ENCODE results near the gene SDF2L1.

SDF2L1 gene

DNA sequence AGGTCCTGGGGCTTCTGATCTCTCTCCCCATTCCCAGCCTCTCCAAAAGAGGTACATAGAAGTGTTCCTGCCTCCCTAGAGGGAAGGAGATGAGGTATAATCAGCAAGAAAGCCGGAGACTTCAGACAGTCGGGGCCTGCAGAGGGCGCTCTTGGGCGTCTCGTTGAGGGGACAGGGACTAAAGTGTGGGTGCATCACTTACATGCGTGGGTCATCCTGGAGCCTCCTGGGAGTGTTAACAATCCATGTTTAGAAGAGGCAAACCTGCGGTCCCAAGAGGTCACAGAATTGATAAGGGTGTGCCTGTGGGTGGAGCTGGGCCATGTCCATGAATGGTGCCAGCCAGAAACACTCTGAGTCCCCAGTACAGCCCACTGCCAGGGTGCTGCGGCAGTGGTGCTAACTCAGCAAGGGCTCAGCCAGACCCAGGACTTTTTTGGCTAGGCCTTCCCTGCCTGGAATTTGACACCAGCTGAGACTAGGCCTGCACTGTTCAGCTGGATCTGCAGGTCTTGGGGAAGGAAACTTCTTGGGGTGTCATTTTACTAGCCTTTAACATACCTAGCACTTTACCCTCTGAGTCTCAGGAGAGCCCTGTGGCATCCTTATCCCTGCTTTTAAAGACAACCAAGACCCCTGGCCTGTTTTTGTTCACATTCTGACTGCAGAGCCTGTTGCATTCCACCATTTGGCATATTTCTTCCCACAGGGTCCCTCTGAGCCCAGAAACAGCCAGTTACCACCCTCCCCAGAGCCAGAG is 17.8 kb upstream of the SDF2L1 start:
- no peaks in the 10 kb centered on the region for H3K9me3 ChIP-seq (ENCODE audit: control insufficient read depth, insufficient read depth, low read length)
- H3K9ac ChIP-seq (ENCODE audit: low read depth, low read length): no peak overlapping the region
- no peak overlapping the region for H3K4me3 ChIP-seq (ENCODE audit: low read depth, low read length)
- no peaks in the 10 kb centered on the region for H3K4me1 ChIP-seq (ENCODE audit: control insufficient read depth, insufficient read depth, low read length)
- H3K36me3 ChIP-seq (ENCODE audit: control insufficient read depth, insufficient read depth, low read length): peaks cover 17% of the 10 kb centered on the region
- no peaks in the 10 kb centered on the region for H3K27me3 ChIP-seq (ENCODE audit: control insufficient read depth, insufficient read depth, low read length)

DNA sequence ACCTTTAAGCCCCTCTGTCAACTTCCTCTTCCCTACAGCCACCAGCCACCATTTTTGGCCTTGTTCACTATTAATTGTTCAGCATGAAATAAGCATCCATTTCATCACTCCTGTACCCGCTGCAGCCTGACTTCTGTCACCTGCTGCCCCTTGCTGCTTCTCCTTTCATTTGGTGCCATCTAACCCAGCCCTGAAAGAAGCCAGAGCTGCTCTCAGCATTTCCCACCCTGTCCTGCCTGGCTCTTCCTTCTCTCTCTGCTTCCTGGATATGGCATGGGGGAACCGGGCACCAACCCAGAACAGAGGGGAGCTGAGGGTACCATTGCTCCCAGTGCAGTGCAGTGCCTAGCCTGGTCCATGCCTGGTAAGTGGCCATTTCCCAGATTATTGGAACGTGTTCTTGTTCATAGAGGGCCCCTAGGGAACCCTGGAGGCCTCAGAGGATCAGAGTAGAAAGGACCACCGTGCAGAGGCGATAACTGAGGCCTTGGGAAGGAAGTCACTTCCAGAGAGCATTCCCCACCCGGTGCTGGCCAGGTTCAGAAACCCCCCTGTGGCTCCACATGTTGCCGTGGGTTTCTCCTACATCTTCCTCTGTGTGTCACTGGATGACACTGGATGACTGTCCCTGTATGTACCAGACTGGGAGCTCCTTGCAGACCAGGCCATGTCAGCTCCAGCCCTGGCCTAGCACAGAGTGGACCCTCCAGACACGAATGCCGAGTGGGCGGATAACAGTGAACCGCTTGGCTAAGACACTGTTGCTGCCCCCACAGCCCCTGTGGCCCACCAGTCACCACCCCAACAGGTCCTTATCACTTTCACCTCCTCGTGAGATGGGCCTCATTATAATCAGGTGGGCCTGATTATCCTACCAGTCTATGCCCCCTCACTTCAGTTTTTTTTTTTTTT is 17.0 kb upstream of the SDF2L1 start:
- H3K27me3 ChIP-seq (ENCODE audit: control insufficient read depth, insufficient read depth, low read length): no peaks in the 10 kb centered on the region
- peaks cover 20% of the 10 kb centered on the region for H3K36me3 ChIP-seq (ENCODE audit: control insufficient read depth, insufficient read depth, low read length)
- H3K9me3 ChIP-seq (ENCODE audit: control insufficient read depth, insufficient read depth, low read length): no peaks in the 10 kb centered on the region
- no peak overlapping the region for H3K9ac ChIP-seq (ENCODE audit: low read depth, low read length)
- no peak overlapping the region for H3K4me3 ChIP-seq (ENCODE audit: low read depth, low read length)
- no peaks in the 10 kb centered on the region for H3K4me1 ChIP-seq (ENCODE audit: control insufficient read depth, insufficient read depth, low read length)

DNA sequence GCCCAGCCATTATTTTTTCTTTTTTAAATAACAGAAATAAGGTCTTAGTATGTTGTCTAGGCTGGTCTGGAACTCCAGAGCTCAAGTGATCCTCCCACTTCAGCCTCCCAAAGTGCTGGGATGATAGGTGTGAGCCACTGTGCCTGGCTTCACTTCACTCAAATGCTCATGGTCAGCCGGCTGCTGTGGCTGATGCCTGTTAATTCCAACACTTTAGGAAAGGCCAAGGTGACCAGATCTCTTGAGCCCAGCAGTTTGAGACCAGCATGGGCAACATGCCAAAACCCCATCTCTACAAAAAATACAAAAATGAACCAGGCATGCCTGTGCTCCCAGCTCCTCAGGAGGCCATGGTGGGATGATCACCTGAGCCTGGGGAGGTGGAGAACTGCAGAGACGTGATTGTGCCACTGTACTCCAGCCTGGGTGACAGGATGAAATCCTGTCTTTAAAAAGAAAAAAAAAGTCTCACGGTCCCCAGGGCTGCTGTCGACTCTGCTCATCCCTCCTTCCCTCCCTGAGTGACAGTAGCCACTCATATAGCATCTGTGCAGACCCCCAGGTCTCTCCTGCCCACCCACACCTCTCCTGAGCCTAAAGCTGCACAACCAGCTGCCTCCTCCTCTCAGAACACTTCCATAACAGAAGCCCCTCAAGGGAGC is 15.9 kb upstream of the SDF2L1 start:
- Histone ChIP-seq H3K9me3 (ENCODE audit: control insufficient read depth, insufficient read depth, low read length) (no peaks in the 10 kb centered on the region), H3K4me1 (ENCODE audit: control insufficient read depth, insufficient read depth, low read length) (no peaks in the 10 kb centered on the region), H3K36me3 (ENCODE audit: control insufficient read depth, insufficient read depth, low read length) (peaks cover 20% of the 10 kb centered on the region), H3K27me3 (ENCODE audit: control insufficient read depth, insufficient read depth, low read length) (peaks cover 4% of the 10 kb centered on the region), H3K9ac (ENCODE audit: low read depth, low read length) (no peak overlapping the region), H3K4me3 (ENCODE audit: low read depth, low read length) (no peak overlapping the region)

DNA sequence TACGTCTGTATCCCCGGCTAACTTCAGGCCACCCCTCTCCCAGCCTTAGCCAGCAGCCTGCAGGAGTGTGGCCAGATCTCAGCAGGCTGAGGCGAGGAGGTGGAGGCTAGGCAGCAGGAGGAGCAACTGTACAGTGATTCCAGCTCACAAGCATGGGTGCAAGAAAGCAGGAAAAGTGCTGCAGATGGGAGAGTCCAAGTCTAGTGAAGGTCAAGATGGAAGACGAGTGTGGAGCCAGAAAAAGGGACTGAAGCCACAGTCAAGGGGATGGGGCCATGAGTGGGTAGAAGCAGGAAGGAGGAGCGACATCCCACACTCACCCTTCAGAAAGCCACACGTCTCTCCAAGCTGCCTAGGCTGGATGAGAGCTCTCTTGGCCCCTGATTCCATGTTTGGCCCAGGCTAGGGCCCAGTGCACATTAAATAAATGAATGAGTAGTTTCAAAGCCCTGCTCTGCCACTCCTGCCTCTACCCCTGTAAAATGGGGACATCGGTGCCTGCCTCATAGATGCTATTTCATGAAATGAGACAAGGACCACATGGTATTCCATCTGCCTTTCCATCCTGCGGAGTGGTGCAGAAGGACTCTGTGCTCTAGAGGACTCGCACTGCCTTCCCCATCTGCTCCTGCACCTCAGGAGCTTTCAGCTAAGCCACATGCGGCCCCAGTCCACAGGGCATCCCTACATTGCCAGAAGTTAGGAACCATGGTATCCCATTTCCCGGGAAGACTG is 15.2 kb upstream of the SDF2L1 start:
- Histone ChIP-seq H3K9ac (ENCODE audit: low read depth, low read length) (no peak overlapping the region), H3K4me1 (ENCODE audit: control insufficient read depth, insufficient read depth, low read length) (no peaks in the 10 kb centered on the region), H3K27me3 (ENCODE audit: control insufficient read depth, insufficient read depth, low read length) (peaks cover 6% of the 10 kb centered on the region), H3K9me3 (ENCODE audit: control insufficient read depth, insufficient read depth, low read length) (no peaks in the 10 kb centered on the region), H3K4me3 (ENCODE audit: low read depth, low read length) (no peak overlapping the region), H3K36me3 (ENCODE audit: control insufficient read depth, insufficient read depth, low read length) (peaks cover 20% of the 10 kb centered on the region)

DNA sequence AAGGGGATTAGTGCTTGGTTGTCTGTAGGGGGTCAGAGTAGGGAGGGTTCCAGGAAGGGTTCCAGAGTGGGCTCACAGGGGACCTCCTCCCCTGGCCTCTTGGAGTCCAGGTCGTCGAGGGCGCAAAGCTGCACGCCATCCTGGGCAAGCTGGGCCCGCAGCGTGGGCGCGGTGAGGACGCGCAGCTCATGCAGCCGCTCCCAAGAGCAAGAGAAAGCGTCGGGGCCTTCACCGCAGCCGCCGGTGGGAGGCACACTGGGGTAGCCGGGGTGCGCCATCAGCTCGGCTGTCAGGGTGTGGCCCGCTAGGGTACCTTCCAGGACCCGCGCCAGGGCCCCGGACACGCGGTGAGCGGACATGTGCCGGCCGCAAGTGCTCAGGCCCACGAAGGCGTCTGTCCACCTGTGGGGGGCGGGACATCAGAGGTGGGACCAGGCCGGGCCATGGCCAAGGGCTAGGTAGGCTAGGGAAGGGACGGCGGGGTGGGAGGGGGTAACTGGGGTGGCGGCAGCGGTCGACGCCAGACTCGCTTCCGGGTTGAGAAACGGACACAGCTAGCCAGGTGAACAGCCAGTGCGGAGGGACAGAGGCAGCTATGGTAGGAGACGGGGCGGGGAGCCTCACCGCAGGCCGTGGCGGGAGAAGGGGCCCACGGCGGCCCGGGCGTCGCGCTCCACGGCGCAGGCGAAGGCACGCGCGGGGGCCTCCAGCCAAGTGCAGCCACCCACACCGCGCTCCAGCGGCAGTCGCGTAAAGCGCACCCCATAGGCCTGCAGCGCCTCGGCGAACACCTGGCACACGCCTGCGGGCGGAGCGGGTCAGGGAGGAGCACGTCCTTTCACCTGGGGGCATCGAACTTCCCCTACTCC is 13.5 kb upstream of the SDF2L1 start:
- Histone ChIP-seq H3K27me3 (ENCODE audit: control insufficient read depth, insufficient read depth, low read length) (peaks cover 6% of the 10 kb centered on the region), H3K9ac (ENCODE audit: low read depth, low read length) (no peak overlapping the region), H3K36me3 (ENCODE audit: control insufficient read depth, insufficient read depth, low read length) (peaks cover 12% of the 10 kb centered on the region), H3K4me1 (ENCODE audit: control insufficient read depth, insufficient read depth, low read length) (no peaks in the 10 kb centered on the region), H3K4me3 (ENCODE audit: low read depth, low read length) (peak overlapping the region; percentile 90), H3K9me3 (ENCODE audit: control insufficient read depth, insufficient read depth, low read length) (no peaks in the 10 kb centered on the region)

DNA sequence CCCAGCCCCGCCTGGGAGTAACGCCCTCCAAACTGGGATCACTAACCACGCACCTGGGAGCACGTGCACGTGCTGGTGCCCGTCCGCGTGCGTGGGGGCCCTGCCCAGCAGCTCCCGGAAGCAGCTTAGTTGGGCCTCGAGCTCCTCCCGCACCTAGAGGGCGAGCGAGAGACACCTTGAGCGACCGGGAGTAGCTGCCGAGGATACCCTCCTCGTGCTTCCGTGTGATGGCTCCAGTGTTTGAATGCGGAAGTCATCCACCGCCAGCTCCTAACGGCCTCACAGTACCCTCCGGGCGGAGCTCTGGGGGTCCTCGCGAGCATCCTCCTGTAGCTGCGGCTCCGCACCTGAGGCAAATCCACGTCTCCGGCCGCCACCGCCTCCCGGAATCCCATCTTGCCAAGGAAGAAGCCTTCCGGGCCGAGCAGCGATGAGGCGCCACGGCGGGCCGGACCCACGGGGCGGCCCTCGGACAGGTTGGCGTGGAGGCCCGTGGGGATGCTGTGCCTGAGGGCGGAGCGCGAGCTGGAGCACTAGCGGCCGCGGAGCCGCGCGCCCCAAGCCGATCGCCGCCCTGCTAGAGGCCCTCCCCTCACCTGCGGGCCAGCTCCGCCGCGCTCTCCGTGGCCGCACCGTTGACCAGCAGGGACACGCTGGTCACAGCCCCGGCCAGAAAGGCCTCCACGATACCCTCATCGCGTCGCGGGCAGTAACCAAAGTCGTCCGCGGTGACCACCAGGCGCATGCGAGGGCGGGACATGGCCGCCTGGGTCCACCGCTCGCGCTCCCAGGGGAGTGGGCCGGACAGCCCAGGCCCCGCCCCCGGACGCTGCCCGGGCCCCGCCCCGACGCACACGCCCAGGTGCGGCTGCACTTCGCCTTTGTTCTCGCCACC is 12.6 kb upstream of the SDF2L1 start, which contains the start of gene YDJC:
YDJC (minus strand) TSS at position 768 of the 895 bp plus-strand sequence; CDS start at position 760, 8 bp downstream.
- Histone ChIP-seq H3K9me3 (ENCODE audit: control insufficient read depth, insufficient read depth, low read length) (no peaks in the 10 kb centered on the region), H3K4me3 (ENCODE audit: low read depth, low read length) (peak within 1 kb of the TSS; percentile 90), H3K9ac (ENCODE audit: low read depth, low read length) (peak within 1 kb of the TSS; percentile 85), H3K27me3 (ENCODE audit: control insufficient read depth, insufficient read depth, low read length) (peaks cover 6% of the 10 kb centered on the region), H3K4me1 (ENCODE audit: control insufficient read depth, insufficient read depth, low read length) (no peaks in the 10 kb centered on the region), H3K36me3 (ENCODE audit: control insufficient read depth, insufficient read depth, low read length) (peaks cover 12% of the 10 kb centered on the region)

DNA sequence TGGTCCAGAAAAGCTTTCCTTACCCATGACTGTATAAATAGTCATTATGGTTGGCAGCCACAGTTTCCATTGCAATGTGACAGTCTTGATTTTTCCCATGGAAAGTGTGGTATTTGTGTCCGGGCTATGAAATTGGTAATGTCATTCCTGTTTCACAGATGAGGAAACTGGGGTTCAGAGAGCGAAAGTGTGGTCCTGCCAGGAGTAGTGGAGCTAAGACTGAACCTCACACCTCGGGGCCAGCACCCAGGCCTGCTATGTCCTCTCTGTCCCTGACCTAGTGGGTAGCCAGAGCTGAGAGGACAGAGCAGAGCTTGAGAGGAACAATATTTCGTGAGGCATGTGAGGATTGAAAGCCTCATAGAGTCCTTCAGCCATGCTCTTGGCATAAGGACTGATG is 11.1 kb upstream of the SDF2L1 start:
- no peak overlapping the region for H3K9ac ChIP-seq (ENCODE audit: low read depth, low read length)
- no peak overlapping the region for H3K4me3 ChIP-seq (ENCODE audit: low read depth, low read length)
- H3K4me1 ChIP-seq (ENCODE audit: control insufficient read depth, insufficient read depth, low read length): no peaks in the 10 kb centered on the region
- H3K27me3 ChIP-seq (ENCODE audit: control insufficient read depth, insufficient read depth, low read length): peaks cover 6% of the 10 kb centered on the region
- peaks cover 12% of the 10 kb centered on the region for H3K36me3 ChIP-seq (ENCODE audit: control insufficient read depth, insufficient read depth, low read length)
- no peaks in the 10 kb centered on the region for H3K9me3 ChIP-seq (ENCODE audit: control insufficient read depth, insufficient read depth, low read length)

DNA sequence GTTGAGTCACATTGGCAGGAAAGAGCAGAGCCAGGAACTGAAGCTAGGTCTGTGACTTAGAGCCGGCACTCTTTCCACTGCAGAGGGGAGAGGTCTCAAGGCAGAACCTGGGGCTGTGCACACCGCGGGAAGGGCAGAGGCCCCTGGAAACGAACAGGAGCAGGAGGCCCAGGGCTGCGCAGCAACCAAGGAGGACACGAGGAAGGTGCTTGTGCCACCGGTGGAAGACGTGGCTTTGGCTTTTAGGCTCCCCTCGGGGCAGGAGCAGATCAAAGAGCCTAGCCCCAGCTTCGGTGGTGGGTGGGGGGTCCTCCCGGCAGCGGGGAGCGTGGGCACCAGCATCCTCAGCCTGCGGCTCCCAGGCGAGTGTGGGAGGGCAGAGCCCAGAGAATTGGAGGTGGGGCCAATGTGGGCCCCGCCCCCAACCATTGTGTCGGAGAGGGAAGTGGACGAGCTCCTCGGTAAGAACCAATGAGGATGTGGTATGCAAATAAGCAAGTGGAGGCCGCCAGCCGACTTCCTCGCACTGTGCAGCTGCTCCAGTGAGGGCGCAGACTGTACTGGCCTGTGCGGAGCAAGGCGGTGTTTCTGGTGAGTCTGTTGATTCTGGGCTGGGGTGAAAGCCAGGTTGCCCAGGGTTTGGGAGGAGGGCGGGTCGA is 9.7 kb upstream of the SDF2L1 start, which contains the start of gene CCDC116:
CCDC116 (plus strand) TSS at position 524 of the 659 bp plus-strand sequence. CDS start 422 bp downstream, outside the sequence.
- H3K4me3 ChIP-seq (ENCODE audit: low read depth, low read length): no peak within 1 kb of the TSS
- H3K9ac ChIP-seq (ENCODE audit: low read depth, low read length): no peak within 1 kb of the TSS
- peaks cover 12% of the 10 kb centered on the region for H3K36me3 ChIP-seq (ENCODE audit: control insufficient read depth, insufficient read depth, low read length)
- H3K27me3 ChIP-seq (ENCODE audit: control insufficient read depth, insufficient read depth, low read length): peaks cover 6% of the 10 kb centered on the region
- H3K9me3 ChIP-seq (ENCODE audit: control insufficient read depth, insufficient read depth, low read length): no peaks in the 10 kb centered on the region
- no peaks in the 10 kb centered on the region for H3K4me1 ChIP-seq (ENCODE audit: control insufficient read depth, insufficient read depth, low read length)

DNA sequence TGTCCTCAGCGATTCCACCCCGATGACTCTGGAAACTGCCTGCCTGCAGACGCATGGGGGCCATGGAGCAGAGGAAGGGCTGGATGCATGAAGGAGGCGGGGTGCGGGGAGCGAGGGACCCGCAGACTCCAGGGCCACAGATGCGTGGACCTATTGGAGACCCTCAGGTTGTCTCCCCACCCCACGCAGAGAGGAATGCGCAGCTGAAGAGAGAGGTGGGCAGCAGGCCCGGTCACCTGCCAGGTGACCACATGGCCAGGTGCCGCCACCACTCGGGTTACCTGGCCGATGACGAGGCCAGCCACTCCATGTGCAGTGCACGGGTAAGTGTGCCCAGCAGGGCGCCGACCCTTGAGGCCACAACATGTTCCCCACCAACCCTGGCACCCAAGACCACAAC is 9.2 kb upstream of the SDF2L1 start:
- H3K36me3 ChIP-seq (ENCODE audit: control insufficient read depth, insufficient read depth, low read length): peaks cover 10% of the 10 kb centered on the region
- no peaks in the 10 kb centered on the region for H3K4me1 ChIP-seq (ENCODE audit: control insufficient read depth, insufficient read depth, low read length)
- H3K27me3 ChIP-seq (ENCODE audit: control insufficient read depth, insufficient read depth, low read length): peaks cover 6% of the 10 kb centered on the region
- H3K4me3 ChIP-seq (ENCODE audit: low read depth, low read length): no peak overlapping the region
- no peak overlapping the region for H3K9ac ChIP-seq (ENCODE audit: low read depth, low read length)
- no peaks in the 10 kb centered on the region for H3K9me3 ChIP-seq (ENCODE audit: control insufficient read depth, insufficient read depth, low read length)

Data from iPS-15b (cell line).